Spinal cord (tissue), 10 donors: ENCODE results near the gene AHDC1. TPM values are rescaled to one million over a fixed set of nuclear protein-coding genes. Genes with fewer than 3 reads are reported as not detected.

Experiments
- DNase-seq, 6 donors: peaks; one replicate each; pipeline versions ENCODE4 v3.0.0 to v3.0.0-alpha.2; 2013 to 2015; ENCODE audit warnings: low spot score in 6 of 6, low read depth in 4 of 6
- H3K27ac ChIP-seq: one replicate; pipeline ENCODE4 v1.5.1; 2013; ENCODE audit warnings: low read depth, low read length, control low read depth
- H3K27me3 ChIP-seq: one replicate; pipeline ENCODE4 v1.6.1; 2013; ENCODE audit warnings: low read length; ENCODE audit not compliant: control insufficient read depth, insufficient read depth
- H3K36me3 ChIP-seq: one replicate; pipeline ENCODE4 v1.6.1; 2013; ENCODE audit warnings: low read length; ENCODE audit not compliant: control insufficient read depth, insufficient read depth
- H3K4me1 ChIP-seq: one replicate; pipeline ENCODE4 v1.6.1; 2013; ENCODE audit warnings: low read length; ENCODE audit not compliant: control insufficient read depth, insufficient read depth
- H3K4me3 ChIP-seq: one replicate; pipeline ENCODE4 v1.5.1; 2013; ENCODE audit warnings: low read depth, low read length, control low read depth
- H3K9me3 ChIP-seq: one replicate; pipeline ENCODE4 v1.6.1; 2013; ENCODE audit warnings: low read length; ENCODE audit not compliant: control insufficient read depth, insufficient read depth
- WGBS: methylation state at CpG from one replicate; pipeline ENCODE4 v1.1.5; 2013; ENCODE audit warnings: missing lambda C conversion rate; ENCODE audit not compliant: insufficient coverage; 5-methylcytosine and 5-hydroxymethylcytosine counted together
- polyA plus RNA-seq, 2 donors: library from polyadenylated mRNA; unstranded; fragments of 120-200 nt; gene quantifications; one replicate each; pipeline ENCODE4 v1.2.1, GENCODE V29; 2013; ENCODE audit not compliant: insufficient read length in 2 of 2
- total RNA-seq, 2 donors: library from RNA; depleted of rRNA in 1 of 2; stranded (reverse); fragments of 120-200 nt in 1 of 2; fragments of >200 nt in 1 of 2; gene quantifications; one replicate each; pipeline versions ENCODE4 v1.2.3 to v1.2.4, GENCODE V29; 2013 to 2014
- donor health status: healthy.

AHDC1 gene
- total and polyA plus RNA-seq, 4 donors = 13.2 to 68.9 (median 43.3) TPM

DNA sequence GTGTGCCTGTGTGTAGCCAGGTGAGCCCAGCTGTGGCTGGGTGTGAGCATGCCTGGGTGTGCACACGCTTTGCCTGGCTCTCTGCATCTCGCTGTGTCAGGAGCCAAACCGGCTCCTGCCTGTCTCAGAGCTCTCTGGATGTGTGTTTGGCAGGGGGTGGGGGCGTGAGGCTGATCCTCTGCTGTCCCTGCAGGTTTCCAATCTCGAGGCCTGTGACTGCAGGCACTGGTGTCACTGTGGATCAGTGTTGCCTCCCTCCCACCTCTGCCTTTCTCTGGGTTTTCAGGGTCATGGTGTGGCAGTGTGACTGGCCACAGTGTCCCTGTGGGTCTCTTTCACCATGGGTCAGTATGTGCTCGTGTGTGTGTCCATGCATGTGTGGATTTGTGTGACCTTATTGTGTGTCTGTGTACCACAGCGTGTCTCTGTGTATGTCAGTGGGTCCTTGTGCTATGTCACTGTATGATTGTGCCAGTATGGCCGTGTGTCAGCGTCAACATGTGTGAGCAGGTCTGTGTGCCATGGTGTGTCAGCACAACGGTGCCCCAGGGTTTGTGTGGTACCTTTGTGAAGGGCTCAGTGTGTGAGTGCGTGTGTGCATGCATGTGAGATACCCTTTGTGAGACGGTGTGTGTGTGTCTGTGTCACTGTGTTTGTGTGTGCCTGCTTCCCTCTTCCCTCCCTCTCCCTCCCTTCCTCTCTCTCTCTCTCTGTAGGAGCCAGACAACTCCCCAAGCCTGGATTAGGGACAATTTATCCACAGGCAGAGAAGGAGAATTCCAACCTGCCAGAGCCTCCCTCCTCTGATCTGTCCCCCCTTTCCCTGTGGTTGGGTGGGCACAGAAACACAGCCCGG is 43.4 kb downstream of the AHDC1 start:
- H3K4me3 ChIP-seq = no peak overlapping the region
- peak overlapping the region; percentile 81 for H3K27ac ChIP-seq
- H3K36me3 ChIP-seq = peaks cover 59% of the 10 kb centered on the region
- H3K4me1 ChIP-seq = peaks cover 91% of the 10 kb centered on the region
- peak in 2 of 6 donors; percentile 72 to 78 for DNase-seq
- WGBS = 44% methylated on average over 10 of the region's 13 CpGs
- H3K27me3 ChIP-seq = no peaks in the 10 kb centered on the region
- H3K9me3 ChIP-seq = no peaks in the 10 kb centered on the region

DNA sequence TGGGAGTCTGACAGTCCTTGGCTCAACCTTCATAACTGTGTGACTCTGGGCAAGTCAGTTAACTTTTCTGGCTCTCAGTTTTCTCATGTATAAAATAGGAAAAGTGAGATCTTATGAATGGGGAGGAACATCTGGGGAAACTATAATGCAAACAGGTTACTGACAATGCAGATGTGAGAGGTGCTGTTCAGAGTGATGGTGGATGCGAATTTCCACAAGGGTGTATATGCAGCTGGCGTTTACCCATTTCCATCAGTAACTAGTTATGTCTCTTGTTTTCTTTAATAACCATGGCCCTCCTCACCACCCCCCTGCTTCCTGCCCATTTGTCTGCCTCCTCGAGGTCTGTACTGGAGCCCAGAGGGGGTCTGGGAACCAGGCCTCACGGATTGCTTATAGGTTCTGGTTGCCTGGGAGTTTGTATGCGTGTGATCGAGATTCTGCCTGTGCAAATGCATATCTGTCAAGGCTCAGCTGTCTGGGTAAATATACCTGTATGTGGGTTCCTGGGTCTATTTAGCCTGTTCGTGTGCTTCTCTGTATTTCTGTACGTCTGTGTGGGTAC is 44.4 kb downstream of the AHDC1 start:
- peaks cover 59% of the 10 kb centered on the region for H3K36me3 ChIP-seq

DNA sequence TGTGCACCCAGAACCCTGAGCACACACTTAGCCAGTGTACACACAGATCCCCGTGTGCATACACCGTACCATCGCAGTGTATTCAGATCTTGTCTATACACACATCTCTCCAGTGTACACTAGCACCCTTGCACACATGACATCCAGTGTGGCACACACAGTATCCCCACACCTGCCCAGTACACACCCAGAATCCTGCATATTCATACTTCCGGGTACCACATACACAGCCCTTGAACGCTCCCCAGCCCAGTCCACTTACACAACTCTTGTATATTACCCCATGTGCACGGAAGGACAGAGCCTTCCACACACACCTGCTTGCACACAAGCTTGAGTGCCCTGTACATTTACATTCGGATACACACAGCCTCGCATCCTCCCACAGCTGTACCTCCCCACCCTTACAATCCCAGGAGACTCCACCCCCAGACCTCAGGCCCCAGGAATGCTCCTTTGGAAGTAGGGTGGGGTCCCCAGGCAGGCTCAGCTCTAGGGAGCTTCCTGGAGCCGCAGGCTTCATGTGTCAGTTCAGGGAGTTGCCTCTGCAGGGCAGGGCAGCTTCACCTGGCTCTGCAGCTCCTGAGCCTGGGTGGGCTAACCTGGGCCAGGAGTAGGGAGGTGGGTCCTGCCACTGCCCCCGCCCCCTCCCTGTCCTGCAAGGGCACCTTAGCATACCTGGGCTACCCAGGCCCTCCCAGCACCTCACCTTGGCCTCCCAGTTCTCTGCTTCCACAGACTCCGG is 46.2 kb downstream of the AHDC1 start:
- no peaks in the 10 kb centered on the region for H3K9me3 ChIP-seq
- peaks cover 67% of the 10 kb centered on the region for H3K4me1 ChIP-seq
- H3K4me3 ChIP-seq = no peak overlapping the region
- H3K27ac ChIP-seq = peak overlapping the region; percentile 81
- no peak for DNase-seq
- peaks cover 60% of the 10 kb centered on the region for H3K36me3 ChIP-seq
- no peaks in the 10 kb centered on the region for H3K27me3 ChIP-seq
- 67% methylated on average over 10 of the region's 11 CpGs for WGBS

More for the DNA sequence above, 44.4 kb downstream of the AHDC1 start:
- WGBS = 37% methylated on average over 5 of the region's 8 CpGs
- Histone ChIP-seq H3K27ac (peak overlapping the region; percentile 81), H3K4me1 (peaks cover 85% of the 10 kb centered on the region), H3K9me3 (no peaks in the 10 kb centered on the region), H3K27me3 (no peaks in the 10 kb centered on the region), H3K4me3 (no peak overlapping the region)
- peak in 1 of 6 donors; percentile 35 for DNase-seq

DNA sequence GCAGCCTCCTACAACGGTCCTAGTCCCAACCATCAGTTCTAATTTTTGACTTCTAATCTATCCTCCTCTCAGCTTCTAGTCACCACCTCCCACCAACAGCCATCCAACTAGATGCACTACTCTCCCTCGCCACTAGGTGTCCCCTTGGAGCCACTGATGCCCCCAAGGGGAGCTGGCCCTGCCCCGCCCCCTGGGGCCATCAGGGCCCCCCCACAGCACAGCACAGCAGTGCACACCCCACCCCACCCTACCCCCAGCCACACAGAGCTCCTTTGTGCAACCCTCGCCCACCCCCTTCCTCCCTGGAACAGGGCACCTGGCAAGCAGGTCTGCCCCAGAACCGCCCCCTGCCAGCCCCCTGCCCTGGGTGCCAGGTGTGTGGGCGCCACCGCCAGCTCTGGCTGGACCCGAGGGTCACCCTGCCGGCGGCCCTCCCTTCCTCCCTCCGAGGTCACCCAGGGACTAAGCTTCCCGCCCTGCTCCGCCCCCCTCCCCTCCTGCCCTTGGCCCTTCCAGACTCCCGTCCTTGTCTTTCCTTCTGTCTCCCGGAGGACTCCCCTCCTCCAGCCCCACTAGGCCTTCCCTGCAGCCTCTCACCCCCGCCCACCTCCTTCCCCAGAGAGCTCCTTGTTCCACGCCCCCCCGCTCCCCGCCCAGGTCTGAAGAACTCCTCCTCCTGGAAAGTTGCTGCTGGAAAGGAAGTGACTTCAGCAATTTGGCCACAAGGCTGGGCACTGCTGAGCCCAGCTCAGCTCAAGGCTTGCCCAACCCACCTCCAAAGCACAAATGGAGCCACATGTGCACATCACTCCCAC is 47.0 kb downstream of the AHDC1 start:
- peaks cover 59% of the 10 kb centered on the region for H3K4me1 ChIP-seq
- no peaks in the 10 kb centered on the region for H3K9me3 ChIP-seq
- no peaks in the 10 kb centered on the region for H3K27me3 ChIP-seq
- H3K36me3 ChIP-seq = peaks cover 68% of the 10 kb centered on the region
- peak in 2 of 6 donors; percentile 63 to 85 for DNase-seq
- H3K27ac ChIP-seq = peak overlapping the region; percentile 81
- H3K4me3 ChIP-seq = no peak overlapping the region
- 24% methylated on average over 18 of the region's 19 CpGs for WGBS

DNA sequence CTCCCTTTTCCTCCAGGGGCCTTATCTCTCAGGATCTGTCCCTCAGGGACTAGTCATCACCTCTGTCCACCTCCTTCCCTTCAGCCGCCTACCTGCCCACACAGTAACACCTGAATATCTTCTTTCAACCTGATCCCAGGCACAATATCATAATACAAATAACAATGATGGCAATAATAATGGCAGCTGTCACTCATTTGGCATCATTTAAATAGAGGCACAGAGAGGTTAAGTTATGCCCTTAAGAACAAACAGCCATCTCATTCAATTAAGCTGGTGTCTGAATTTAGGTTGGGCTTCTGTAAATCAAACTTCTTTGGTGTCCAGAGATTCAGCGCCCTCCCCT is 47.5 kb downstream of the AHDC1 start:
- H3K36me3 ChIP-seq = peaks cover 74% of the 10 kb centered on the region
- peak overlapping the region; percentile 75 for H3K27ac ChIP-seq
- no peaks in the 10 kb centered on the region for H3K27me3 ChIP-seq
- H3K9me3 ChIP-seq = no peaks in the 10 kb centered on the region
- 31% methylated on average over 1 of the region's 2 CpGs for WGBS
- H3K4me3 ChIP-seq = no peak overlapping the region
- H3K4me1 ChIP-seq = peaks cover 53% of the 10 kb centered on the region
- no peak for DNase-seq

DNA sequence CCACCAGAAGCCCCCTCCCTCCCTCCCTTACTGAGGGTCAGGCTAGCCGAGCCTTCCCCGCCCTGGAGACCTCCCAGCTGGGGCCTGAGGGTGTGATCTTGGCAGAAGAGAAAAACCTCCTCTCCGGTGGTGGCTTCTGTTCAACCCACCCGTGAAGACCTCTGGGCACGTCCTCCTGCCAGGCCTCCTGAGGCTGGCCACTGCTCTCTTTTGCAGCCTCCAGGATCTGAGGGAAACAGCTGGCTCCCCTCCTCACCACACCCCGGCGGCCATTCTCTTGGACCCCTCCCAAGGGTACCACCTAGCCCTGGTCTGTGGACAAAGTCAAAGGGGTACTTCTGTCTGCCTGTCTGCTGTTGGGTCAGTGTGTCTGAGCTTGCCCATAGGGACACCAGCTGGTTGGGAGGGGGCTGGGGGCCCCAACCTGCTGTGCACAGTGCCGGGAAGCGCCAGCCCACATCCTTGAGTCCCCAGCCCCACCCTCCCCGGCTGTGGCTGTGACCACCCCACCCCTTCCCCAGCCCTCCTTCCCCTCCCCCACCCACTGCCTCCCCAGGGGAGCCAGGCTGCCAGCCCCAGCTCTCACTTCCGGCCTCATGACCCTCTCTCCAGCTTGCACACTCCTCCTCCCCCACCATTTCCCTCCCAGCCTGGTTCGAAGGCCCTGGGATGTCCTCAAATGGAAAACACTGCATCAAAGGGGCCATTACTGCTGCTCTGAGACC is 48.1 kb downstream of the AHDC1 start:
- Histone ChIP-seq H3K9me3 (no peaks in the 10 kb centered on the region), H3K36me3 (peaks cover 76% of the 10 kb centered on the region), H3K4me3 (no peak overlapping the region), H3K27ac (peak overlapping the region; percentile 75), H3K27me3 (no peaks in the 10 kb centered on the region), H3K4me1 (peaks cover 48% of the 10 kb centered on the region)
- WGBS = 38% methylated on average over 9 of the region's 12 CpGs
- no peak for DNase-seq

DNA sequence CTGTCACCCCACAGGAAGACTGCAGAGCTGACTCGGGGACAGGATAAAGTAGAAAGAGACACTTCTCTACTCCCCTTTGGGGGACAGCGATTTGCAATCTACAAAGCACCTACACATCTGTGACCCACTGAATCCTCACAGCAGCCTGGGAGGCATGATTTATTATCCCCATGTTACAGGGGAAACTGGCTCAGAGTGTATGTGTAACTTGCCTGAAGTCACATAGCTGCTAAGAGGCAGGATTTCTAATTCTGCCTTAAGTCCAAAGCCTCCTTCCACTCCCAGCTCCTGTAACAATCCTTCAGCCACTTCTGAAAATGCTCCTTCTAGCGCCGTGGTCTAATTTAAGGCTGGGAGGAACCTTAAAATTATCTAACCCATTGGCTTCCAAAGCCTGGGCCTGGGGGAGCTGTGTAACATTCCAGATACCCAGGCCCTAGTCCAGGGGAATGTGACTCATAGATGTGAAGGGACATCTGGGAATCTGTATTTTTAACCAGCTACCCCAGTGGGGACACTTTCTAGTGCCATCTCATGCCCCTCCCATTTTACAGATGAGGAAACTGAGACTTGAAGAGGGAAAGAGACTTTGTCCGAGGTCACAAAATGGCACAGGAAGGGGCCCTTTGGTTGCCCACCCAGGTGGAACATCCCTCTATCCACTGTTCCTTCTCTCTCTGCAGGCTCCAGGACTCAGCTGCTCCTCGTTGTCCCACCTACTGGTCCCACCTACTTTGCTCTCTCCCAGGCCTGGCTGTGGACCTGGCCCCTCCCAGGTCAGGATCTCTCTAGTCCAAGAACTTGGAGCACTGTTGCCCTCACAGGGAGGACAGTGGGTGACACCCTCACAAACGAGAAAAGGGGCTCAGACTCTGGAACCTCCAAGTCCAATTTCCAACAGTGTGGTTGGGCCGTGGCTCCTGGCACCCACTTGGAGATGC is 48.9 kb downstream of the AHDC1 start:
- H3K9me3 ChIP-seq = no peaks in the 10 kb centered on the region
- H3K4me3 ChIP-seq = no peak overlapping the region
- peaks cover 76% of the 10 kb centered on the region for H3K36me3 ChIP-seq
- peaks cover 40% of the 10 kb centered on the region for H3K4me1 ChIP-seq
- no peak overlapping the region for H3K27ac ChIP-seq
- DNase-seq = no peak
- 55% methylated on average over 2 of the region's 8 CpGs for WGBS
- H3K27me3 ChIP-seq = no peaks in the 10 kb centered on the region

DNA sequence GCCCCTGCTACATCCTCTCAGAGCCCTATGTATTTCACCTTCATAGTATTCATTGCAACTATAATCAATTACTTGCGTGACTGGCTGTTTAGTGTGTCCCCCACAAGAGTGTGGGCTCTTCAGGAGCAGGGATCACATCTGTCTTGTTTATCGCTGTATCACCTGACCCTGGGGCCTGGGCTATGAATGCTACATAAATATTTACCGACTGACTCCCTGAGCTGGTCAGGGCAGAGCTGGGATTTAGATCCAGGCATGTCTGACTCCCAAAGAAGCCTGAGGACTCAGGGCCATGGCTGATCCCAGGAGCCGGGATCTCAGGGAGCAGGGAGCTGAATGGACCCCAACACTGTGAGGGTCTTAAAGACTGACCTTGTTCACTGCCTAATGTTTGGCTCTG is 49.7 kb downstream of the AHDC1 start:
- Histone ChIP-seq H3K9me3 (no peaks in the 10 kb centered on the region), H3K27me3 (no peaks in the 10 kb centered on the region), H3K36me3 (peaks cover 82% of the 10 kb centered on the region), H3K27ac (no peak overlapping the region), H3K4me3 (no peak overlapping the region), H3K4me1 (peaks cover 34% of the 10 kb centered on the region)
- WGBS = 86% methylated on average over 4 of the region's 4 CpGs
- DNase-seq = no peak
